ENCODE measurements around the gene MTA3.
"Not testable (repeated sequence)": the region's sequence is repeated elsewhere in the genome, so short reads cannot be mapped to it uniquely, and the experiment has no call there.

The MTA3 gene

DNA sequence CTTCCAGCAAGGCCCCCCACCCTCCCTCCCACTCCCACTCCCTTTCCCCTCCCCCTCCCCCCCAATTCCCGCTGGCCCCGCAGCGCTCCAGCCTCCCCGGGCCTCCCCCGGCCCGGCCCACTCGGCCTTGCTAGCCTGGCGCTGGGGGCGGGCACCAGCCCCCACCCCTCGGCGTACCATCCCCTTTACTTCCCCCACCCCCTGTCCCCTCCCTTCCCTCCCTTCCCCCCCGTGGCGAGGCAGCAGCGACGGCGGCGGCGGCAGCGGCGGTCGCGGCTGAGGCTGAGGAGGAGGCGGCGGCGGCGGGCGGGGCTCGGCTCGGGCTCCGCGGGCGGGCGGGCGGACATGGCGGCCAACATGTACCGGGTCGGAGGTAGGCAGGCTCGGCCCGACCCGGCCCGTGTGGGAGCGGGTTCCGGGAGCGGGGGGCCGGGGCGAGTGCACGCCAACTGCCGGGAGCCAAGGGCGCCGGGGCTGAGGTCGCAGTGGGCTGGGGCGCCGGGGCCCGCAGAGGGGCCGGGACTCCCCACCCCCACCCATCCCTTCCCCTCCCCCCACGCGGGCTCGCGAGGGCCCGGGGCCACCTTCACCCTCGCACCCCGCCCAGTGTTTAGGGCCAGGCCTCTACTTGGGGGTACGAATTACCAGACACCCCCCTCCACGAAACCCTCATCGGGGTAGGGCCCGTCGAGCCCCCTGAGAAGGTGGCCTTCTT, at the start of gene MTA3:
MTA3 (plus strand) TSS at position 232 of the 715 bp plus-strand sequence; CDS start at position 346, 114 bp downstream.
- peak; percentile 72 to 73 for ATAC-seq

DNA sequence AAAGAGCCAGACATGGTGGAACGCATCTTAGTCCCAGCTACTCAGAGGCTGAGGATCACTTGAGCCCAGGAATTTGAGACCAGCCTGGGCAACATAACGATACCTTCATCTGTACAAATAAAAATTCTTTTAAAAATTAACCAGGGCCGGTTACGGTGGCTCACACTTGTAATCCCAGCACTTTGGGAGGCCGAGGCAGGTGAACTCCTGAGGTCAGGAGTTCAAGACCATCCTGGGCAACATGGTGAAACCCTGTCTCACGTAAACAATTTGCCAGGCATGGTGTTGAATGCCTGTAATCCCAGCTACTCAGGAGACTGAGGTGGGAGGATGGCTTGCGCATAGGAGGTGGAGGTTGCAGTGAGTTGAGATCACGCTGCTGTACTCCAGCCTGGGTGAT, 48.8 kb upstream of the MTA3 start:
- no peak for ATAC-seq

- no peak for ATAC-seq
Observed at GRCh38 chr2:42522035-42522434, 46.4 kb upstream of the MTA3 start.

GRCh38 chr2:42523341-42523740, 45.1 kb upstream of the MTA3 start:
- no peak for ATAC-seq

DNA sequence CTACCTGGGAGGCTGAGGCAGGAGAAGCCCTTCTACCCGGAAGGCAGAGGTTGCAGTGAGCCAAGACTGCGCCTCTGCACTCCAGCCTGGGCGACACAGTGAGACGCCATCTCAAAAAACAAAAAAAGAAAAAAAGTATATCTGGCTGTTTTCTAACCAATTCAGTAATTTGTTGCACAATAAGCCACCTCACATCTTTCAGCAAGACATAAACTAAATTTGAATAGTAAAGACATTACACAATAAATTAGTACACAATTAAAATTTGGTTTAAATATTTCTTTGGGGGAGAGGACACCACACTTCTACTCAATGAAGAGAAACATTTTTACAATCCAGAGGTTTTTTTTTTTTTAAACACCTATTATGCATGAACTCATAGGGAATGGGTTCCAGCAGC, 36.0 kb upstream of the MTA3 start:
- no peak for ATAC-seq

- ATAC-seq: no peak
Observed at GRCh38 chr2:42537493-42537892, 30.9 kb upstream of the MTA3 start.

- no peak for ATAC-seq
Observed at GRCh38 chr2:42542871-42543270, 25.6 kb upstream of the MTA3 start.

DNA sequence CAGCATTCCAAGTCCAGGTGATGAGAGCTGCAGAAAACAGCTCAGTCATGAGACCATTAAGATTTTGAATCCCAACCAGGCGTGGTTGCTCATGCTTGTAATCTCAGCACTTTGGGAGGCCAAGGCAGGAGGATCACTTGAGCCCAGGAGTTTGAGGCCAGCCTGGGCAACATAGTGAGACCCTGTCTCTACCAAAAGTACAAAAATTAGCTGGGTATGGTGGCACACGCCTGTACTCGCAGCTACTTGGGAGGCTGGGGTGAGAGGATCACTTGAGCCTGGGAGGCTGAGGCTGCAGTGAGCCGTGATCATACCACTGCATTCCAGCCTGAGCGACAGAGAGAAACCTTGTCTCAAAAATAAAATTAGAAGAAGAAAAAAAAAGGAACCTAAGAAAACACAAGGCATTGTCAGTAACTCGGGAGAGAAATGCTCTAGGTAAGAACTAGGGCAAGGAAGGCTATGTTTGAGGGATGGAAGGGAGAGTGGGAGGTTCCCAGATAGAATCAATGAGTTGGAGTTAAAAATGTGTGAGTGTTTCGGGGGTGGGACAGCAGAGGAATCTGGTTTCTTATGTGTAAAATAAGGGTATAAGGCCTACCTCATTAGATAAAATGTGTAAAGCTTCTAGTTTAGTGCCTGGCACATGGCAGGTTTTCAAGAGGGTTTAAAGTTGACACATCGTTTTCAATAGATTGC, 23.3 kb upstream of the MTA3 start:
- no peak for ATAC-seq

GRCh38 chr2:42545841-42546390, 22.5 kb upstream of the MTA3 start:
- no peak for ATAC-seq

DNA sequence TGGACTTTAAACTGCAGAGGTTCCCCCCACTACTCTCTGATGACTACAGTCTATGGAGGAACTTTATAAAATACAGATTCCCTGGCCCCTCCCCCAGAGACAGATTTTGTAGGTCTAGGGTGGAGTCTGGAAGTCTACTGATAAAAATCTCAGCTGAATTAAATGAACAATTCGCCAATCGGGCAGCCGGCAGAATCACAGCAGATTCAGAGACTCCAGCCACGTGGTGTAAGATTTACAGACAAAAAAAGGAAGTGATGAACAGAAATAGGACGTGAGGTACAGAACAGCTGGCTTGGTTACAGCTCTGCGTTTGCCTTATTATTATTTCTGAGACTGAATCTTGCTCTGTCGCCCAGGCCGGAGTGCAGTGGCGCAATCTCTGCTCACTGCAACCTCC, 21.4 kb upstream of the MTA3 start:
- no peak for ATAC-seq

GRCh38 chr2:42547446-42548295, 20.8 kb upstream of the MTA3 start:
- ATAC-seq: no peak

DNA sequence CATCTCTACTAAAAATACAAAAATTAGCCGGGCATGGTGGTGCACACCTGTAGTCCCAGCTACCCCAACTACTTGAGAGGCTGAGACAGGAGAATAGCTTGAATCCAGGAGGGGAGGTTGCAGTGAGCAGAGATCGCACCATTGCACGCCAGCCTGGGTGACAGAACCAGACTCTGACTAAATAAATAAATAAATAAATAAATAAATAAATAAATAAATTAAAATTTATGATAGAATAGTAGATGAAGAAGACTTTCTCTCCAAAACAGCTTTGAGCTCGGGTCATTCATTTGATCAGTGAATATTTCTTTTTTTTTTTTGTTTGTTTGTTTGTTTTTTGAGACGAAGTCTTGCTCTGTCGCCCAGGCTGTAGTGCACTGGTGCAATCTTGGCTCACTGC, 17.6 kb upstream of the MTA3 start:
- ATAC-seq: no peak

- no peak for ATAC-seq
Observed at GRCh38 chr2:42554392-42554791, 14.0 kb upstream of the MTA3 start.

DNA sequence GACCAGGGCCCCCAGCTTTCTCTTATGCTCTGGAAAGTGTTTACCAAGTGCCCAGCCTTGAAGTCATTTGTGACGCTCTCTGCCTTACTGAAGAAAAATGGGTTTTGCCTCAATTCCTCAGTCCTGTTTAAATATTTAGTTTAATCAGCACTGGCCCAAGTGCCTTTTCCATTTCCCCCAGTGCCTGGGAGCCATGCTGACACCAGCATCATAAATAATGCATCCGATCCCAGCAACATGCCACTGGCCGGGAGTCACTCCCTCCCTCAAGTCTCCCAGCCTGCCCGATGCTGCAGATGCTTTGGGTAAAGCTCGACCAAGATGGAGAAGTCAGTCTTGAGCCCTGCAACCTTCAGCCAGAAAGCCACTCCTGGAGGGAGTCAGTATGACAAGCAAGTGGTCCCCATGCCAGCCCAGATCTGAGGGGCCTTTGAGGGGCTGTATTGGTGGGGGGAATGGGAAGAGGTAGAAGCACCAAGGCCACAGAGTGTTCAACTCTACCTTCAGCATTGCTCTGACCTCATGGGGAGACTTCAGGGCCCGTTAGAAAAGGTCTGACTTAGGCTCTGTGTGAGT, 12.0 kb upstream of the MTA3 start:
- ATAC-seq: no peak

GRCh38 chr2:42557306-42557705, 11.1 kb upstream of the MTA3 start:
- ATAC-seq: no peak

DNA sequence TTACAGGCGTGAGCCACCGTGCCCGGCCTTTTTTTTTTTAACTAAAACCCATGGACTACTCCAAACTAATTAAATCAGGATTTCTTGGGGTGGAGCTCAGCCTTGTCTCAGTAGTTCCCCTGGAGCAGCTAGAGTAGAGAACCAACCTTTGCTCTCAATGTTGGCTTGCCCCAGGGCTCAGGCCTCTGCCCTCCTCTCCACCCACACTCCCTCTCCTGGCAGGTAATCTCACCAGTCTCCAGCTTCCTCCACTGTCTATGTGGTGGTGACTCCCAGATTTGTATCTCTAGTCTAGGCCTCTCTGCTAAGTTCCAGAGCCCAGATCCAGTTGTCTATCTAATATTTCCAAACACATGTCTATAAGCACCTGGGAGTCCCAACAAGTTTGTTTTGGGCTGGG, 9.6 kb upstream of the MTA3 start:
- no peak for ATAC-seq

GRCh38 chr2:42560133-42560532, 8.3 kb upstream of the MTA3 start:
- ATAC-seq: not testable (repeated sequence)

- no peak for ATAC-seq
Observed at GRCh38 chr2:42560899-42561298, 7.5 kb upstream of the MTA3 start.

DNA sequence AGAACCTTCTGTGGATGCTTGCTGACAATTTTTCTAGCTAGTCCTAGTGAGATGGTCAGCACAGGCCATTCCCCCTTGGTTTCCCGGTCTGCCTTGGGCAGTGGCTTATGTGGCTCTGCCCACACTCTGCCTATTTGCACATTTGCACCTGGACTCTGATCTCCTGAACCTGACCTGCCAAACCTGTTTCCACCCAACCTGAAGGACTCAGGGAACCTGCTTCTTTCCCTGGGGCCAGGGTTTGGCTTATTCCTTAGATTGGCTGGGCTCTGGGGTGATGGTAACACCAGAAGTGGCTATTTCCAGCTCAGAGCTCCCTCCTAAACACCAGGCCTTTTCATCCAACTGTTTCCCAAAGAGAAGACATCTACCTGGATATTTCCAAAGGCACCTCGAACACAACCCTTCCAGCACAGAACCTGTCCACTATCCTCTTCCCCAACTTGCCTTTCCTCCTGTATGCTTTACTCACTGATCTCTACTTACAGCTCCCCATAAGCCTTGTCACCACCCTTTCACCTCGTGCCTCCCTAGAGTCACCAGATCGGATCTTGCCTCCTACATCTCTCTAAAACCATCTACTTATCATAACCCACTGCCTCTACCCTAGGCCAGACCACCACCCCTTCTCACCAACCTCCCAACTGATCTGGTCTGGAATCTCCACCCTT, 5.8 kb upstream of the MTA3 start:
- ATAC-seq: no peak

- ATAC-seq: no peak
Observed at GRCh38 chr2:42566025-42566424, 2.4 kb upstream of the MTA3 start.

DNA sequence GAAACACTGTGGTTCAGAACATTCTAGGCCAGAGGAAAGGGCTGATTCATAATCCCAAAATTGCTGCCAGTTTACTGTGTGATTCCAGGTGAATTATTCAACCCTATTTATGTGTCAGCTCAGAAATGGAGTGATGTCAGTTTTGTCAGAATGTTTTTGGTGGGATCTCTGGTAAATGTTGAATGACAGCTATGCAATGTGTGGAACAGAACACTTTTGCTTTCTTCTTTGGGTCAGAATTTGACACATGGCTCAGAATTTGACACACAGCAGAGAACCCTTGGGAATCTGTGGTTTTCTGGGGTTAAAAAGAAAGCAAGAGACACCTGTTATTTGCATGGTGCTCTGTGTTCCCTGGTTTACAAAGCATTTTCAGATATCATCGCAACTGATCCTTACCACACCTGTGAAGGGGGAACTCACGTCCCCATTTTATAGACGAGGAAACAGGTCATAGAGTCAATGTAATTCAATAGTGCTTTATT, 1.6 kb upstream of the MTA3 start:
- ATAC-seq: peak in 1 of 2 donors; percentile 18

- no peak for ATAC-seq
Observed at GRCh38 chr2:42567364-42567763, 1.1 kb upstream of the MTA3 start.

All from activated CD4-positive, CD25-positive, alpha-beta regulatory T cell treated with anti-CD3 and anti-CD28 coated beads, Interleukin-2, amount 50 U/mL, for 24 hours (primary cell).